Activated naive CD4-positive, alpha-beta T cell treated with anti-CD3 and anti-CD28 coated beads, Interleukin-2, amount 50 U/mL, for 72 hours (primary cell): ENCODE data around the gene CTAGE1. TPM values are rescaled to one million over a fixed set of nuclear protein-coding genes. Genes with fewer than 3 reads are reported as not detected.
"Not testable (repeated sequence)": the region's sequence is repeated elsewhere in the genome, so short reads cannot be mapped to it uniquely, and the experiment has no call there.

Experiments used
- ATAC-seq, 2 donors: fragments of 150-1000 bp; cut with Tn5 transposase; 2 replicates each; pipeline ENCODE4 v1.10.0; 2021; ENCODE audit warnings: mild to moderate bottlenecking in 2 of 2, moderate library complexity in 2 of 2
- DNase-seq, 2 donors: peaks; one replicate each; pipeline ENCODE4 v3.0.0; 2021 to 2022; ENCODE audit warnings: low spot score in 2 of 2
- H3K27ac Mint-ChIP-seq, 2 donors: one replicate each; pipeline ENCODE4 v1.8.0; 2022; ENCODE audit warnings: mild to moderate bottlenecking in 2 of 2, mixed read lengths in 2 of 2
- H3K36me3 Mint-ChIP-seq, 2 donors: one replicate each; pipeline ENCODE4 v1.8.0; 2022; ENCODE audit warnings: mixed read lengths in 2 of 2
- H3K9me3 Mint-ChIP-seq, 2 donors: one replicate each; pipeline ENCODE4 v1.8.0; 2022; ENCODE audit warnings: mixed read lengths in 2 of 2
- total RNA-seq, 2 donors: library from RNA; stranded (reverse); gene quantifications; one replicate each; pipeline ENCODE4 v1.2.3, GENCODE V29; 2022

CTAGE1 gene
- total RNA-seq, 2 donors from 2014 or later = not detected

DNA sequence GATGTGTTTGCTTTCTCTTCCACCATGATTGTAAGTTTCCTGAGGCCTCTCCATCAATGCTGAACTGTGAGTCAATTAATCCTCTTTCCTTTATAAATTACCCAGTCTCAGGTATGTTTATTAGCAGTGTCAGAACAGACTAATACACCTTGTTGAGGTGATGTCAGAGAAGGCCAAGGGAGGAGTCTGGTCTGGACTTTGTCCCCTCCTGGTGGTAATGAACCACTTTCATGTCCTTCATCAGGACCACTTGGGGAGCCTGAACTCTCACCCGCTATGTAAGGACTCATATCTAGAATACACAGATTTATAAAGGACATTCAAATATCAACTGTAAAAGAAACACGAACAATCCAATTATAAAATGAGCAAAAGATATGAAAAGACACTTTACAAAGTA lies 2.9 kb upstream of the CTAGE1 start:
- Mint-ChIP-seq H3K27ac (no peak overlapping the region), H3K9me3 (peaks cover 16 to 19% of the 10 kb centered on the region in 2 donors), H3K36me3 (no peaks in the 10 kb centered on the region)
- no peak for ATAC-seq
- no peak for DNase-seq

- peaks cover 24 to 25% of the 10 kb centered on the region in 2 donors for H3K9me3 Mint-ChIP-seq
- H3K27ac Mint-ChIP-seq = no peak overlapping the region
- DNase-seq = no peak
- ATAC-seq = no peak
- peaks cover 0 to 11% of the 10 kb centered on the region in 2 donors for H3K36me3 Mint-ChIP-seq
Measured at GRCh38 chr18:22412176-22412911, 5.4 kb downstream of the CTAGE1 start.

DNA sequence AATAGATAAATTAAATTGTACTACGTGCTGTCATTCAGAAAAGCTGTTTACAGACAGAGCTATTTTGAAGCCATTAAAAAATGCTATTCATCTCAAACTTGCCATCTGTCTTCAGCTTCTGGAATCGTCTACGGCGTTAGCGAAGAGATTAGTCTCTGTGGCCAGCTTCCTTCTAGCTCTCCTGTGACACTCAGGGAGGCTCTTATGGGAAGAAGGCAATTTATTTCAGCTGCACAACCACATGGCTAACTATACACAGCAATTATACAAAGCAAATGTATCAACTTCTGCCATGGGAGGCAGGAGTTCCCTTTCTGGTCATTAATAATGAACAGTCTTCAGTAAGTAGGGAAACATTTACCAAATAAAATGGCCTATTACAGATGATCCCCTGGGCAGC lies 6.3 kb downstream of the CTAGE1 start:
- DNase-seq (no peak), ATAC-seq (no peak)
- Mint-ChIP-seq H3K9me3 (peaks cover 18 to 24% of the 10 kb centered on the region in 2 donors), H3K27ac (no peak overlapping the region), H3K36me3 (peaks cover 0 to 11% of the 10 kb centered on the region in 2 donors)

GRCh38 chr18:22410126-22410525 lies 7.6 kb downstream of the CTAGE1 start:
- no peak for ATAC-seq
- no peak for DNase-seq
- Mint-ChIP-seq H3K27ac (no peak overlapping the region), H3K36me3 (peaks cover 0 to 11% of the 10 kb centered on the region in 2 donors), H3K9me3 (peaks cover 18 to 24% of the 10 kb centered on the region in 2 donors)

DNA sequence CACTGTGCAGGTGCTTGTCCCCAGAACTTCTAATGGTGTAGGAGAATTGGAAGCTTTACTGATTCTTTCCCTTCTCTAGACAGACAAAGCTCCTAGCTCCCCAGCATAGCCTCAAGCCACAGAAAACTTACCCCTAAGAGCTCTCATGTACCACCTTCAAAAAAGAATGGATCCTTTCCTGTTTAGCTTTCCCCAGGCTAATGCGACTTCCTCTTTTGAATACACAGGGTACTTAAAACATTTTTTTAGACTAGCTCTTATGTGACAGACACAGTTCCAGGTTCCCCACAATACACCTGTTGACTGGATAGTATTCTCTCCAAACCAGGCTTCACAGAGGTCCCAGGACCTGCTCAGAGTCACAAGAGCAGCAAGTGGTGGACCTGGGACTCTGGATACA lies 8.3 kb downstream of the CTAGE1 start:
- no peak for ATAC-seq
- Mint-ChIP-seq H3K27ac (no peak overlapping the region), H3K9me3 (peaks cover 18 to 24% of the 10 kb centered on the region in 2 donors)

GRCh38 chr18:22408059-22408458 lies 9.7 kb downstream of the CTAGE1 start:
- H3K9me3 Mint-ChIP-seq = peaks cover 18 to 26% of the 10 kb centered on the region in 2 donors
- DNase-seq (no peak), ATAC-seq (no peak)
- H3K36me3 Mint-ChIP-seq = peaks cover 0 to 11% of the 10 kb centered on the region in 2 donors
- H3K27ac Mint-ChIP-seq = no peak overlapping the region

More for the DNA sequence above, 8.3 kb downstream of the CTAGE1 start:
- no peak for DNase-seq
- peaks cover 0 to 11% of the 10 kb centered on the region in 2 donors for H3K36me3 Mint-ChIP-seq

DNA sequence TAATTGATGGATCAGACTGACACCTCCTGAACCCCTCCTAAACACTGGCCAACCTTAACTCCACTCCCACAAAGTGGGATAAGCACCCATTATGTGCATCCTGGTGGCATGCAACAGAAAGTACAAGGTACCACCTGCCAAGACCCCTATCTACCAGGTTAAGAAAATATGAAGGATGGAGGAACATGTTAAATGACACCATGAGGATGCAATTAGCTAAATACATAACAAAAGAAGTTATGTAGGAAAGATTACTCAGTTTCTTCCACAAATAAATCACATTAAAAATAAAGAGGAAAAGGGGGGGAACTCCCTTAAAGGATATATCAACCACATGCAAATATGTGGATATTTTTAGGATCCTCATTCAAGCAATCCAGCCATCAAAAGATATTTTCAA lies 12.6 kb downstream of the CTAGE1 start:
- DNase-seq = no peak
- no peak overlapping the region for H3K27ac Mint-ChIP-seq
- peaks cover 18 to 33% of the 10 kb centered on the region in 2 donors for H3K9me3 Mint-ChIP-seq
- no peak for ATAC-seq
- peaks cover 0 to 11% of the 10 kb centered on the region in 2 donors for H3K36me3 Mint-ChIP-seq

DNA sequence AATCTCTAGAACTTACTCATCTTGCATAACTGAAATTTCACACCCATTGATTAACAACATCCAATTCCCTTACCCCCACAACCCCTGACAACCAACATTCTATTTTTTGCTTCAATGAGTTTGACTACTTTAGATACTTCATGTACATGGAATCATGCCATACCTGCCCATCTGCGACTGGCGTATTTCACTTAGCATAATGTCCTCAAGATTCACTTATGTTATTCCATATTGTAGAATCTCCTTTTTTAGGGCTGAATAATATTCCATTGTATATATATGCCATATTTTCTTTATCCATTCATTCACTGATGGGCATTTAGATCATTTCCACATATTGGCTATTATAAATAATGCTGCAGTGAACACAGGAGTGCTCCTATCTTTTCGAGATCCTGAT lies 13.8 kb downstream of the CTAGE1 start:
- H3K27ac Mint-ChIP-seq = no peak overlapping the region
- H3K9me3 Mint-ChIP-seq = peaks cover 12 to 25% of the 10 kb centered on the region in 2 donors
- H3K36me3 Mint-ChIP-seq = peaks cover 0 to 11% of the 10 kb centered on the region in 2 donors
- DNase-seq (no peak), ATAC-seq (no peak)

DNA sequence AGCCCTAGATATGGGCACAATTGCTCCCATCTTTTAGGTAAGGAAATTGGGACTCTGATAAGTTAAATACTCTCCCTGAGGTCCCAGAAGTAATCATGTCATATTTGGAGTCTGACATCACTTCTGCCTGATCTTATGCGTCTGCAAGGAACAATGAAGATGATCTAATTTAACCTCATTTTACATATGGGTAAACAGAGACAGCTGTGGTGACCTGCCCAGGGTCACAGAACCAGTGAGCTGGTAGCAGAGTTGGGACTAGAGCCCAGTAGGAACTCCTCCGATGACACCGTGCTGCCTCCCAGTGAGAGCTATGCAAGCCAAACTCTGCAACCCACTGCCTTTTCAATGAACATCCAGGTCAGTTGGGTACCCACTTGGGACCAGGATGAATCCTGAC lies 17.8 kb downstream of the CTAGE1 start:
- ATAC-seq (no peak), DNase-seq (no peak)
- peaks cover 0 to 9% of the 10 kb centered on the region in 2 donors for H3K9me3 Mint-ChIP-seq
- H3K36me3 Mint-ChIP-seq = no peaks in the 10 kb centered on the region
- H3K27ac Mint-ChIP-seq = no peak overlapping the region

GRCh38 chr18:22398464-22398863 lies 19.3 kb downstream of the CTAGE1 start:
- H3K9me3 Mint-ChIP-seq = peaks cover 0 to 9% of the 10 kb centered on the region in 2 donors
- ATAC-seq = no peak
- no peaks in the 10 kb centered on the region for H3K36me3 Mint-ChIP-seq
- H3K27ac Mint-ChIP-seq = no peak overlapping the region
- DNase-seq = no peak

DNA sequence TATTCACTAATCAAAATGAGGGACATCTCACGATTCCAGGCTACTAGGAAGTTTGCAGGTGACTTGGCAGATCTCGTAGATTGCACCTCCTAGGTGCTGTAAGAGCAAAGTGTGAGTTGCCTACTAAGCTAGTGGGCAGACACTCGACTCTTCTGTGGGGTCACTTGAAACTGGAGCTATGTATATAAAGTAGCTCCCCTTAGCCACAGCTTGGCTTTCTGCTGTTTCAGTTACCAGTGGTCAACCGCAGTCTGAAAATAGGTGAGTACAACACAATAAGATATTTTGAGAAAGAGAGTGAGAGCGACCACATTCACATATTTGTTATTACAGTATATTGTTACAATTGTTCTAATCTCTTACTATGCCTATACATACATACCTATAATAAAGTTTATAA lies 23.3 kb downstream of the CTAGE1 start:
- ATAC-seq (no peak), DNase-seq (no peak)
- Mint-ChIP-seq H3K36me3 (no peaks in the 10 kb centered on the region), H3K9me3 (peaks cover 4% of the 10 kb centered on the region in 2 donors), H3K27ac (no peak overlapping the region)

DNA sequence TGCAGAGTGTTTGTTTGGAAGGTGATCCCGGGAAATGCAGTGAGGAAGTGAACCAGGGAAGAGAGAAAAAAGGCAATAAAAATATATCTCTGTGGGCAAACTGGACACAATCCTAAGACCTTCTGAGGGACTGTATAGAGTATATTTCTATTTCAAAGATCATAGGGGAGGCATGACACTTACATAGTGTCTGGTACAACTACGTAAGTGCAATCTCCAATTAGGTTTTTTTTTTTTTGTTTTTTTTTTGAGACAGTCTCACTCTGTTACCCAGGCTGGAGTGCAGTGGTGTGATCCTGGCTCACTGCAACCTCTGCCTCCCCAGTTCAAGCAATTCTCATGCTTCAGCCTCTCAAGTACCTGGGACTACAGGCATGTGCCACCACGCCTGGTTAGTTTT lies 24.6 kb downstream of the CTAGE1 start:
- peaks cover 11 to 13% of the 10 kb centered on the region in 2 donors for H3K9me3 Mint-ChIP-seq
- not testable (repeated sequence) for ATAC-seq, H3K27ac Mint-ChIP-seq, DNase-seq, H3K36me3 Mint-ChIP-seq

GRCh38 chr18:22391407-22392345 lies 26.0 kb downstream of the CTAGE1 start:
- ATAC-seq = peak; percentile 33 to 40
- Mint-ChIP-seq H3K27ac (no peak overlapping the region), H3K9me3 (peaks cover 11 to 18% of the 10 kb centered on the region in 2 donors), H3K36me3 (no peaks in the 10 kb centered on the region)
- no peak for DNase-seq

GRCh38 chr18:22387787-22388186 lies 29.9 kb downstream of the CTAGE1 start:
- Mint-ChIP-seq H3K9me3 (peaks cover 11 to 18% of the 10 kb centered on the region in 2 donors), H3K27ac (no peak overlapping the region), H3K36me3 (no peaks in the 10 kb centered on the region)
- ATAC-seq = no peak
- no peak for DNase-seq

DNA sequence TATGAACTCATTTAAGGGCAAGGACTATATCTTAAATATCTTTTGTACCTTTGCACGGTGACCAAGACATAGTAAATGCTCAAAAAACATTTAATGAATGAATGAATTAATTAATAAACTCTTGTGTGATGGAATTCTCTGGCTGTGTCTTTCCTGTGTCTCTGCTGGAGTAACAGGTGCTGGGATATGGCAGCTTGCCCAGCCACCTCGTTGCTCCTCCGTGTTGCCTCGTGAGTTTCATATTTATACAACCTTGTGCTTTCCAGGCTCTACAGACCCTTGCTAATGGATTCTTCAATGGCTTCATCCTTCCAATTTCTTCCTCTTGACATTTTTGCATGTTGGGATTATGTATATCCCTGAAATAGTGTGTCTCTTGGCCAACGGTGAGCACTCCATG lies 30.4 kb downstream of the CTAGE1 start:
- ATAC-seq (no peak), DNase-seq (no peak)
- no peaks in the 10 kb centered on the region for H3K36me3 Mint-ChIP-seq
- no peak overlapping the region for H3K27ac Mint-ChIP-seq
- H3K9me3 Mint-ChIP-seq = peaks cover 11 to 18% of the 10 kb centered on the region in 2 donors

- ATAC-seq (no peak), DNase-seq (no peak)
- no peak overlapping the region for H3K27ac Mint-ChIP-seq
- peaks cover 11 to 18% of the 10 kb centered on the region in 2 donors for H3K9me3 Mint-ChIP-seq
- H3K36me3 Mint-ChIP-seq = no peaks in the 10 kb centered on the region
Measured at GRCh38 chr18:22385718-22386117, 32.0 kb downstream of the CTAGE1 start.

- H3K27ac Mint-ChIP-seq = no peak overlapping the region
- no peaks in the 10 kb centered on the region for H3K36me3 Mint-ChIP-seq
- ATAC-seq (no peak), DNase-seq (no peak)
- H3K9me3 Mint-ChIP-seq = peaks cover 0 to 3% of the 10 kb centered on the region in 2 donors
Measured at GRCh38 chr18:22378672-22379282, 38.9 kb downstream of the CTAGE1 start.
